Measurements from ENCODE around the gene TTLL5.

DNA sequence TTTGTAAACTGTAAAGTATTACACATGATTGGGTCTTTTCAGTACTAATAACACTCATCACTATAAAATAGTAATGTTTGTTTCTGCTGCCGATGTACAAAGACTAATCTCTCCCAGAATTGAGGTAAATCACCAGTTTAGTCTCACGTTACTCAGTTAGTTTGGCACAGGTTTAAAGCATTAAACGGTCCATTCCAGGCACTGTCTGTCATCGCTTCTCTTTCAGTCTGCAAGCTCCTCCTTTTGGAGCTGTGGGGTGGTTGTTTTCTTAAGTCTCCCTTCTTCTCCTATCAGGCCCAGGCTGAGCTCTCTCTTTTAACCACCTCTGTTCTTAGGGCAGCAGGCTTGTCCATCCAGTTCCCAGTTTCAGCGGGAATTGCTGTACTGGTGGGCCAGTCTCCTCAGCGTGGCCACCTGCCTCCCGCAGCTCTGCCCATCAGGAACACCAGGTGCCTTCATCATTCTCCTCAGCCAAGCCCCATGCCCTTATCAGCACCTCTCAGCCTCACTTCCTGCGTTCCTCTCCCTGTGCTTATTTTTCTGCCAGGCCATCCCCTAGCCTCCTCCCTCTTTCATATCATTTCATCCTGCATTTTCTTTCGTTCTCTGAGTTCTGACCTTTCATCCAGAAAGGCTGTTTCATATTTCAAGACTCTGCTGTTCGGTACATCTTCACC is 171.7 kb downstream of the TTLL5 start:
- TF ChIP-seq, protein P1, sequence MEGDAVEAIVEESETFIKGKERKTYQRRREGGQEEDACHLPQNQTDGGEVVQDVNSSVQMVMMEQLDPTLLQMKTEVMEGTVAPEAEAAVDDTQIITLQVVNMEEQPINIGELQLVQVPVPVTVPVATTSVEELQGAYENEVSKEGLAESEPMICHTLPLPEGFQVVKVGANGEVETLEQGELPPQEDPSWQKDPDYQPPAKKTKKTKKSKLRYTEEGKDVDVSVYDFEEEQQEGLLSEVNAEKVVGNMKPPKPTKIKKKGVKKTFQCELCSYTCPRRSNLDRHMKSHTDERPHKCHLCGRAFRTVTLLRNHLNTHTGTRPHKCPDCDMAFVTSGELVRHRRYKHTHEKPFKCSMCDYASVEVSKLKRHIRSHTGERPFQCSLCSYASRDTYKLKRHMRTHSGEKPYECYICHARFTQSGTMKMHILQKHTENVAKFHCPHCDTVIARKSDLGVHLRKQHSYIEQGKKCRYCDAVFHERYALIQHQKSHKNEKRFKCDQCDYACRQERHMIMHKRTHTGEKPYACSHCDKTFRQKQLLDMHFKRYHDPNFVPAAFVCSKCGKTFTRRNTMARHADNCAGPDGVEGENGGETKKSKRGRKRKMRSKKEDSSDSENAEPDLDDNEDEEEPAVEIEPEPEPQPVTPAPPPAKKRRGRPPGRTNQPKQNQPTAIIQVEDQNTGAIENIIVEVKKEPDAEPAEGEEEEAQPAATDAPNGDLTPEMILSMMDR (conservative IDR thresholded peaks at IDR 0.05 in 1 of 2, IDR thresholded peaks at IDR 0.05 in 1 of 2; ENCODE audit: extremely low read depth in 1 of 2, insufficient read depth in 1 of 2, low read depth in 1 of 2, low read length in 2 of 2): no peak
- TF ChIP-seq EZH2 (IDR thresholded peaks at IDR 0.05; ENCODE audit: borderline replicate concordance, low read length): no peak
